Pons (tissue), 1 donor: Measurements from ENCODE around the gene PVALB.
A peak's percentile ranks its signal among the peaks of the same experiment; 100 is the strongest.

ENCODE experiments used
- DNase-seq: peaks from one replicate; pipeline ENCODE4 v3.0.0-alpha.2; 2016; ENCODE audit warnings: low spot score

Gene PVALB

GRCh38 chr22:36816636-36817524, at the start of gene PVALB:
TSS of gene PVALB (minus strand) at chr22:36817035. CDS start at chr22:36817005, 30 bp downstream.
- no peak for DNase-seq

- no peak for DNase-seq
These were observed 48.5 kb upstream of the PVALB start for GRCh38 chr22:36865346-36865745.

GRCh38 chr22:36864454-36865215, 47.8 kb upstream of the PVALB start:
- no peak for DNase-seq

GRCh38 chr22:36863979-36864378, 47.1 kb upstream of the PVALB start:
- no peak for DNase-seq

GRCh38 chr22:36863281-36863680, 46.4 kb upstream of the PVALB start:
- DNase-seq = no peak

- DNase-seq = peak; percentile 39
These were observed 45.7 kb upstream of the PVALB start for GRCh38 chr22:36862251-36863242.

- peak; percentile 80 for DNase-seq
These were observed 44.2 kb upstream of the PVALB start, which contains the start of gene NCF4 for GRCh38 chr22:36860821-36861659. TSS of gene NCF4 (plus strand) at chr22:36861006. CDS start at chr22:36861172, 166 bp downstream.

GRCh38 chr22:36860438-36860820, 43.6 kb upstream of the PVALB start:
- DNase-seq = no peak

- no peak for DNase-seq
These were observed 43.2 kb upstream of the PVALB start for GRCh38 chr22:36860017-36860416.

GRCh38 chr22:36858966-36859365, 42.1 kb upstream of the PVALB start:
- no peak for DNase-seq

GRCh38 chr22:36858156-36858555, 41.3 kb upstream of the PVALB start:
- DNase-seq = no peak

- DNase-seq = no peak
These were observed 39.9 kb upstream of the PVALB start for GRCh38 chr22:36856792-36857135.

- DNase-seq = peak; percentile 87
These were observed 39.4 kb upstream of the PVALB start for GRCh38 chr22:36856121-36856791.

GRCh38 chr22:36855478-36855877, 38.6 kb upstream of the PVALB start:
- DNase-seq = no peak

GRCh38 chr22:36853407-36854099, 36.7 kb upstream of the PVALB start:
- DNase-seq = peak; percentile 45

GRCh38 chr22:36852056-36852973, 35.5 kb upstream of the PVALB start:
- no peak for DNase-seq

- DNase-seq = no peak
These were observed 33.8 kb upstream of the PVALB start for GRCh38 chr22:36850682-36851081.

- DNase-seq = no peak
These were observed 33.2 kb upstream of the PVALB start for GRCh38 chr22:36850056-36850455.

- no peak for DNase-seq
These were observed 30.1 kb upstream of the PVALB start for GRCh38 chr22:36846949-36847348.
